Muscle of back (tissue), 10 donors: ENCODE data around the gene CDC7. TPM values are rescaled to one million over a fixed set of nuclear protein-coding genes. Genes with fewer than 3 reads are reported as not detected.

Experiments
- polyA plus RNA-seq, 10 donors: library from polyadenylated mRNA; unstranded; fragments of 120-200 nt; gene quantifications; one replicate each; pipeline ENCODE4 v1.2.1, GENCODE V29; 2013; ENCODE audit not compliant: insufficient read length in 10 of 10

CDC7 gene
- polyA plus RNA-seq, 10 donors: 5.5 to 13.2 (median 9.8) TPM

Other genes starting within 250 kb of the CDC7 start
- gene HFM1, start 96.0 kb upstream of the CDC7 start, polyA plus RNA-seq: 1 to 10 TPM; 1.2 to 3.8 (median 2.3) TPM